H1 (cell line): ENCODE results near the gene PDE4B. TPM values are rescaled to one million over a fixed set of nuclear protein-coding genes. Genes with fewer than 3 reads are reported as not detected.

Experiments used
- CTCF ChIA-PET: fragments of 300-600 bp; sonication (Branson Sonifier 250); formaldehyde crosslinking; loops from one replicate; lab custom pipeline; 2021; ENCODE audit not compliant: partially characterized antibody; lab: Charles Lee
- POLR2A ChIA-PET: fragments of 300-600 bp; sonication (Branson Sonifier 250); formaldehyde crosslinking; loops from one replicate; lab custom pipeline; 2021; ENCODE audit warnings: inconsistent platforms; ENCODE audit not compliant: partially characterized antibody; lab: Charles Lee
- DNase-seq, 2 experiments: peaks; one replicate each; pipeline versions ENCODE4 v3.0.0 to v3.0.0-alpha.2; 2010 to 2022; ENCODE audit warnings: low spot score in 2 of 2, low read depth in 1 of 2, mixed read lengths in 1 of 2
- FAIRE-seq: peaks from 2 replicates; lab custom pipeline; 2011; peaks lifted over from hg19 to GRCh38; lab: Jason Lieb, UNC
- H2AFZ ChIP-seq: 2 replicates; pipeline ENCODE4 v1.8.1; 2012; ENCODE audit warnings: low read length, inconsistent platforms
- H2AK5ac ChIP-seq: 2 replicates; pipeline ENCODE4 v1.6.1; 2013; ENCODE audit warnings: low read depth, low read length
- H2BK120ac ChIP-seq: replicated peaks from 2 replicates; pipeline ENCODE3; 2013; ENCODE audit warnings: low read depth, low read length, inconsistent platforms
- H2BK12ac ChIP-seq: 2 replicates; pipeline ENCODE4 v1.6.1; 2013; ENCODE audit warnings: low read depth, low read length
- H2BK15ac ChIP-seq: 2 replicates; pipeline ENCODE4 v1.6.1; 2013; ENCODE audit warnings: low read length
- H2BK20ac ChIP-seq: 2 replicates; pipeline ENCODE4 v1.6.1; 2013; ENCODE audit warnings: low read length
- H2BK5ac ChIP-seq: 2 replicates; pipeline ENCODE4 v1.6.1; 2013; ENCODE audit warnings: low read depth, low read length
- H3K14ac ChIP-seq: 2 replicates; pipeline ENCODE4 v1.6.1; 2013; ENCODE audit warnings: inconsistent platforms; ENCODE audit not compliant: insufficient read length
- H3K18ac ChIP-seq: 2 replicates; pipeline ENCODE4 v1.6.1; 2013; ENCODE audit warnings: low read length; ENCODE audit errors: extremely low read depth
- H3K23ac ChIP-seq: 2 replicates; pipeline ENCODE4 v1.6.1; 2013; ENCODE audit warnings: inconsistent platforms; ENCODE audit not compliant: insufficient read length
- H3K23me2 ChIP-seq: 2 replicates; pipeline ENCODE4 v1.6.1; 2013; ENCODE audit warnings: low read depth, low read length
- H3K27ac ChIP-seq: 2 replicates; pipeline ENCODE4 v1.6.1; 2011; ENCODE audit warnings: low read depth, low read length, inconsistent platforms
- H3K27me3 ChIP-seq, 4 experiments: replicated peaks in 1 of 4; 1 replicate in 1 of 4; 2 replicates in 3 of 4; pipeline versions ENCODE4 v1.6.1 to v1.8.1; 2011 to 2013; ENCODE audit warnings: low read length in 3 of 4, mild to moderate bottlenecking in 3 of 4, inconsistent platforms in 2 of 4, mixed read lengths in 2 of 4, moderate library complexity in 1 of 4; ENCODE audit not compliant: control insufficient read depth in 3 of 4, insufficient read depth in 3 of 4; ENCODE audit errors: extremely low read depth in 1 of 4
- H3K36me3 ChIP-seq, 4 experiments: 2 replicates each; pipeline versions ENCODE4 v1.6.1 to v1.8.1; 2011 to 2013; ENCODE audit warnings: mild to moderate bottlenecking in 4 of 4, low read length in 3 of 4, moderate library complexity in 2 of 4, control low read depth in 1 of 4, inconsistent platforms in 1 of 4; ENCODE audit not compliant: insufficient read depth in 4 of 4, control insufficient read depth in 2 of 4
- H3K4ac ChIP-seq: replicated peaks from 2 replicates; pipeline ENCODE3; 2013; ENCODE audit warnings: low read length, low read depth, mixed read lengths, inconsistent platforms; ENCODE audit not compliant: insufficient read length
- H3K4me1 ChIP-seq, 4 experiments: replicated peaks in 1 of 4; 1 replicate in 1 of 4; 2 replicates in 3 of 4; pipeline versions ENCODE4 v1.6.1 to v1.8.1; 2011 to 2013; ENCODE audit warnings: low read length in 3 of 4, inconsistent platforms in 2 of 4, mixed read lengths in 1 of 4; ENCODE audit not compliant: insufficient read depth in 4 of 4, control insufficient read depth in 3 of 4
- H3K4me2 ChIP-seq, 2 experiments: 2 replicates each; pipeline versions ENCODE4 v1.6.1 to v1.8.1; 2011 to 2013; ENCODE audit warnings: low read depth in 2 of 2, low read length in 2 of 2, control low read depth in 1 of 2, inconsistent platforms in 1 of 2, mild to moderate bottlenecking in 1 of 2; ENCODE audit not compliant: insufficient read depth in 1 of 2
- H3K4me3 ChIP-seq, 4 experiments: fragments of 200-600, 300-600 bp in 1 of 4; sonication (generic), shearing (Covaris generic), sonication (Bioruptor Twin) in 1 of 4; 2 replicates each; pipeline versions ENCODE4 v1.5.1 to v1.8.1; 2011 to 2016; ENCODE audit warnings: low read length in 4 of 4, low read depth in 3 of 4, control low read depth in 2 of 4, inconsistent platforms in 2 of 4, mild to moderate bottlenecking in 2 of 4, mixed read lengths in 1 of 4, moderate library complexity in 1 of 4; ENCODE audit not compliant: insufficient read depth in 2 of 4; ENCODE audit errors: extremely low read depth in 1 of 4
- H3K56ac ChIP-seq: replicated peaks from 2 replicates; pipeline ENCODE3; 2013; ENCODE audit warnings: low read depth, mild to moderate bottlenecking, mixed read lengths, low read length, inconsistent platforms; ENCODE audit not compliant: insufficient read length
- H3K79me1 ChIP-seq: 2 replicates; pipeline ENCODE4 v1.6.1; 2013; ENCODE audit warnings: low read depth, low read length, control low read depth
- H3K79me2 ChIP-seq, 2 experiments: 2 replicates each; pipeline versions ENCODE4 v1.6.1 to v1.8.1; 2012 to 2013; ENCODE audit warnings: low read length in 2 of 2, mild to moderate bottlenecking in 2 of 2, inconsistent platforms in 1 of 2; ENCODE audit not compliant: insufficient read depth in 2 of 2, control insufficient read depth in 1 of 2
- H3K9ac ChIP-seq, 4 experiments: replicated peaks in 1 of 4; 1 replicate in 1 of 4; 2 replicates in 3 of 4; pipeline versions ENCODE4 v1.6.1 to v1.8.1; 2011 to 2013; ENCODE audit warnings: low read depth in 3 of 4, low read length in 3 of 4, control low read depth in 2 of 4, mild to moderate bottlenecking in 2 of 4, moderate library complexity in 2 of 4, inconsistent platforms in 1 of 4; ENCODE audit errors: extremely low read depth in 1 of 4
- H3K9me3 ChIP-seq, 2 experiments: 2 replicates each; pipeline versions ENCODE4 v1.6.1 to v1.8.1; 2012 to 2013; ENCODE audit warnings: mild to moderate bottlenecking in 2 of 2, moderate library complexity in 2 of 2, control low read depth in 1 of 2, inconsistent platforms in 1 of 2, low read depth in 1 of 2, low read length in 1 of 2, mixed read lengths in 1 of 2; ENCODE audit not compliant: insufficient read depth in 2 of 2
- H4K20me1 ChIP-seq, 2 experiments: replicated peaks in 1 of 2; 2 replicates each; pipeline versions ENCODE3 to v1.8.1; 2011 to 2013; ENCODE audit warnings: inconsistent platforms in 2 of 2, low read length in 2 of 2, mild to moderate bottlenecking in 1 of 2; ENCODE audit not compliant: insufficient read depth in 2 of 2, control insufficient read depth in 1 of 2
- H4K5ac ChIP-seq: 2 replicates; pipeline ENCODE4 v1.6.1; 2013; ENCODE audit warnings: low read length, low read depth, mixed read lengths, inconsistent platforms; ENCODE audit not compliant: insufficient read length
- H4K8ac ChIP-seq: 2 replicates; pipeline ENCODE4 v1.8.0; 2013; ENCODE audit warnings: mild to moderate bottlenecking, moderate library complexity, low read length, inconsistent platforms; ENCODE audit not compliant: insufficient read depth; ENCODE audit errors: extremely low read depth
- H4K91ac ChIP-seq: replicated peaks from 2 replicates; pipeline ENCODE3; 2013; ENCODE audit warnings: low read length, mixed read lengths, inconsistent platforms; ENCODE audit not compliant: insufficient read length
- BACH1 ChIP-seq: IDR thresholded peaks from 2 replicates; pipeline ENCODE4 v1.6.1; 2012; ENCODE audit warnings: low read length, improper control_type of control experiment
- CEBPB ChIP-seq: IDR thresholded peaks from 2 replicates; pipeline ENCODE4 v1.6.1; 2012; ENCODE audit warnings: low read depth, low read length
- E2F6 ChIP-seq: IDR thresholded peaks from 2 replicates; pipeline ENCODE4 v1.6.1; 2012; ENCODE audit warnings: inconsistent platforms
- EZH2 ChIP-seq: fragments of 200-600 bp; sonication (generic); IDR thresholded peaks from 2 replicates; pipeline ENCODE4 v1.7.1; 2012; ENCODE audit warnings: low read depth, mild to moderate bottlenecking, moderate library complexity, low read length, inconsistent platforms; ENCODE audit not compliant: severe bottlenecking
- JUND ChIP-seq: IDR thresholded peaks from 2 replicates; pipeline ENCODE4 v1.6.1; 2011; ENCODE audit warnings: mild to moderate bottlenecking, improper control_type of control experiment, low read length
- MAFK ChIP-seq: IDR thresholded peaks from 2 replicates; pipeline ENCODE4 v1.6.1; 2012; ENCODE audit warnings: low read depth, mild to moderate bottlenecking, improper control_type of control experiment, low read length
- PHF8 ChIP-seq: fragments of 200-600 bp; sonication (generic); conservative IDR thresholded peaks from 2 replicates; pipeline ENCODE4 v1.7.1; 2012; ENCODE audit warnings: low read depth, mild to moderate bottlenecking, inconsistent platforms, low read length, moderate library complexity
- POLR2A ChIP-seq, 2 experiments: IDR thresholded peaks; 1 replicate in 1 of 2; 2 replicates in 1 of 2; pipeline ENCODE4 v1.6.1; 2011; ENCODE audit warnings: low read depth in 2 of 2, low read length in 2 of 2, mild to moderate bottlenecking in 2 of 2; ENCODE audit errors: control extremely low read depth in 1 of 2
- POU5F1 ChIP-seq: IDR thresholded peaks from 2 replicates; pipeline ENCODE4 v1.6.1; 2011; ENCODE audit warnings: low read depth, mild to moderate bottlenecking, low read length, moderate library complexity
- RXRA ChIP-seq: IDR thresholded peaks from 2 replicates; pipeline ENCODE4 v1.6.1; 2011; ENCODE audit warnings: low read depth, mild to moderate bottlenecking, low read length, moderate library complexity; ENCODE audit not compliant: insufficient read depth
- SIX5 ChIP-seq: IDR thresholded peaks from 2 replicates; pipeline ENCODE4 v1.6.1; 2011; ENCODE audit warnings: mild to moderate bottlenecking, low read depth, low read length
- SP1 ChIP-seq: IDR thresholded peaks from 2 replicates; pipeline ENCODE4 v1.6.1; 2011; ENCODE audit warnings: low read depth, low read length
- TAF1 ChIP-seq: IDR thresholded peaks from 2 replicates; pipeline ENCODE4 v1.6.1; 2011; ENCODE audit warnings: mild to moderate bottlenecking, low read depth, low read length
- WGBS, 2 experiments: shearing (Covaris generic) in 1 of 2; methylation state at CpG; one replicate each; pipeline versions ENCODE4 v1.1.6 to v1.1.7; 2013 to 2015; ENCODE audit warnings: low lambda C conversion rate in 2 of 2, mixed read lengths in 2 of 2, inconsistent platforms in 1 of 2, low coverage in 1 of 2, missing lambda C conversion rate in 1 of 2; ENCODE audit not compliant: insufficient replicate concordance in 2 of 2, insufficient coverage in 1 of 2, insufficient read length in 1 of 2; ENCODE audit errors: extremely low coverage in 1 of 2, missing lambda C conversion rate in 1 of 2; 5-methylcytosine and 5-hydroxymethylcytosine counted together
- polyA plus RNA-seq, 7 experiments: library from polyadenylated mRNA; depleted of rRNA in 3 of 7; stranded (reverse) in 5 of 7; unstranded in 2 of 7; fragments of >200 nt in 5 of 7; fragments of 200-250 nt in 2 of 7; gene quantifications; 1 replicate in 5 of 7; 2 replicates in 1 of 7; 4 replicates in 1 of 7; pipeline versions ENCODE4 v1.2.1 to v1.2.3, GENCODE V29; 2011 to 2013; ENCODE audit warnings: missing spikeins in 2 of 7, mixed read lengths in 2 of 7
- total RNA-seq: library from RNA; stranded (reverse); fragmentation: NEBNext Ultra II Directional; extraction: Animal tissue kit (Norgen Biotek cat#: 25700); gene quantifications from 2 replicates; pipeline ENCODE4 v1.2.1, GENCODE V29; 2021
- TF ChIP-seq, protein P1 (sequence below): IDR thresholded peaks from 2 replicates; pipeline ENCODE4 v1.6.1; 2011; ENCODE audit warnings: low read depth, mild to moderate bottlenecking, low read length; ENCODE audit not compliant: insufficient read depth
- TF ChIP-seq, protein P2 (sequence below): IDR thresholded peaks from 2 replicates; pipeline ENCODE4 v1.6.1; 2012; ENCODE audit warnings: inconsistent platforms

The PDE4B gene
- total and polyA plus RNA-seq, 2 of the 8 experiments (the other 6 are each of a cell fraction or from before 2014, with no cell fraction given): 5.0 to 15.1 TPM

- CTCF ChIA-PET: interaction anchor here (0.6 to 18.4 kb wide), 8 partner anchors 10 to 455 kb away, joined by 3 to 273 read pairs (median 4); no protein-coding TSS in a partner anchor
- H2AK5ac ChIP-seq: no peak overlapping the region
- H3K27me3 ChIP-seq: no peaks in the 10 kb centered on the region
- no peak overlapping the region for H4K91ac ChIP-seq
- H3K9me3 ChIP-seq: no peaks in the 10 kb centered on the region
- H3K27ac ChIP-seq: no peak overlapping the region
- H4K20me1 ChIP-seq: no peaks in the 10 kb centered on the region
- no peak overlapping the region for H3K56ac ChIP-seq
- WGBS, 2 experiments: 86% methylated on average over 1 of the region's 1 CpG; no CpG with 5 or more reads in 1 of the 2 experiments
- FAIRE-seq (no peak), DNase-seq (no peak)
- H2AFZ ChIP-seq: no peak overlapping the region
- no peak overlapping the region for H3K4ac ChIP-seq
- H3K79me2 ChIP-seq: no peaks in the 10 kb centered on the region
- H3K79me1 ChIP-seq: no peaks in the 10 kb centered on the region
- H2BK120ac ChIP-seq: no peak overlapping the region
- H2BK12ac ChIP-seq: no peak overlapping the region
- no peak overlapping the region for H3K4me3 ChIP-seq
- no peaks in the 10 kb centered on the region for H3K4me1 ChIP-seq
- no peaks in the 10 kb centered on the region for H3K36me3 ChIP-seq
- POLR2A ChIA-PET: no interaction called here
- no peaks in the 10 kb centered on the region for H3K23me2 ChIP-seq
- H3K4me2 ChIP-seq: no peak overlapping the region
- H2BK20ac ChIP-seq: no peak overlapping the region
- H3K18ac ChIP-seq: no peak overlapping the region
- no peak overlapping the region for H2BK15ac ChIP-seq
- no peak overlapping the region for H3K14ac ChIP-seq
- H3K23ac ChIP-seq: no peak overlapping the region
- H3K9ac ChIP-seq: no peak overlapping the region
- no peak overlapping the region for H4K5ac ChIP-seq
- H4K8ac ChIP-seq: no peak overlapping the region
- H2BK5ac ChIP-seq: no peak overlapping the region
- TF ChIP-seq PHF8 (no peak), SIX5 (no peak), EZH2 (no peak), POLR2A (IDR thresholded peaks at IDR 0.05; ENCODE audit: control extremely low read depth in 1 of 2, low read depth in 2 of 2, low read length in 2 of 2) (no peak), TAF1 (no peak), E2F6 (no peak), RXRA (no peak), SP1 (no peak), MAFK (no peak), JUND (no peak), POU5F1 (no peak), BACH1 (no peak), CEBPB (no peak)
- TF ChIP-seq, protein P1, sequence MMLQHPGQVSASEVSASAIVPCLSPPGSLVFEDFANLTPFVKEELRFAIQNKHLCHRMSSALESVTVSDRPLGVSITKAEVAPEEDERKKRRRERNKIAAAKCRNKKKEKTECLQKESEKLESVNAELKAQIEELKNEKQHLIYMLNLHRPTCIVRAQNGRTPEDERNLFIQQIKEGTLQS: no peak
- TF ChIP-seq, protein P2, sequence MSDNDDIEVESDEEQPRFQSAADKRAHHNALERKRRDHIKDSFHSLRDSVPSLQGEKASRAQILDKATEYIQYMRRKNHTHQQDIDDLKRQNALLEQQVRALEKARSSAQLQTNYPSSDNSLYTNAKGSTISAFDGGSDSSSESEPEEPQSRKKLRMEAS: no peak
Measured at GRCh38 chr1:66248257-66248656, 455.6 kb downstream of the PDE4B start.
